Right lobe of liver (tissue), 4 donors: ENCODE measurements around the gene MYH13.

Experiments
- POLR2A ChIP-seq: fragments of 450-650 bp; IDR thresholded peaks from one replicate; pipeline ENCODE4 v1.6.1; 2017; ENCODE audit warnings: antibody characterized with exemption, mild to moderate bottlenecking
- TF ChIP-seq, protein P1 (sequence below), 4 donors: fragments of 200-600 bp in 3 of 4; fragments of 450-650 bp in 1 of 4; IDR thresholded peaks; one replicate each; pipeline versions ENCODE4 v1.5.1 to v1.8.0; 2016 to 2022; ENCODE audit warnings: antibody characterized with exemption in 4 of 4, mild to moderate bottlenecking in 2 of 4
- donor health status: DM: no; HTN: no; CAD: no.
- donor health status: DM: no; HTN: no; CAD: no.
- donor health status: DM: no; HTN: yes; CAD: no.

DNA sequence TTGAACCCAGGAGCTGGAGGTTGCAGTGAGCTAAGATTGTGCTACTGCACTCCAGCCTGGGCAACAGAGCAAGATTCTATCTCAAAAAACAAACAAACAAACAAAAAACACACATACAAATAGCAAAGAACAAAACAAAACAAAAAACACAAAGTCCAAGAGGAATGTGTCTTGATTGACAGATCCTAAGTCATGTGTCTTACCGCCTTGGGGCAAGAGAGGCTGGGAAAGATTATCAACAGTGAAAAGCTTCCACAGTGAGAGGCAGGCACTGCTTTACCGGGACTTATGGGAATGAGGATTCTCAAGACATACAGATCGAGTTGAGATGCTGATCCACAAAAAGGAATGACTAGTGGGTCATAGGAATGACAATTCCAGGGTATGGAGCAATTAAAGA is 111.7 kb downstream of the MYH13 start:
- TF ChIP-seq, protein P1, sequence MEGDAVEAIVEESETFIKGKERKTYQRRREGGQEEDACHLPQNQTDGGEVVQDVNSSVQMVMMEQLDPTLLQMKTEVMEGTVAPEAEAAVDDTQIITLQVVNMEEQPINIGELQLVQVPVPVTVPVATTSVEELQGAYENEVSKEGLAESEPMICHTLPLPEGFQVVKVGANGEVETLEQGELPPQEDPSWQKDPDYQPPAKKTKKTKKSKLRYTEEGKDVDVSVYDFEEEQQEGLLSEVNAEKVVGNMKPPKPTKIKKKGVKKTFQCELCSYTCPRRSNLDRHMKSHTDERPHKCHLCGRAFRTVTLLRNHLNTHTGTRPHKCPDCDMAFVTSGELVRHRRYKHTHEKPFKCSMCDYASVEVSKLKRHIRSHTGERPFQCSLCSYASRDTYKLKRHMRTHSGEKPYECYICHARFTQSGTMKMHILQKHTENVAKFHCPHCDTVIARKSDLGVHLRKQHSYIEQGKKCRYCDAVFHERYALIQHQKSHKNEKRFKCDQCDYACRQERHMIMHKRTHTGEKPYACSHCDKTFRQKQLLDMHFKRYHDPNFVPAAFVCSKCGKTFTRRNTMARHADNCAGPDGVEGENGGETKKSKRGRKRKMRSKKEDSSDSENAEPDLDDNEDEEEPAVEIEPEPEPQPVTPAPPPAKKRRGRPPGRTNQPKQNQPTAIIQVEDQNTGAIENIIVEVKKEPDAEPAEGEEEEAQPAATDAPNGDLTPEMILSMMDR (IDR thresholded peaks at IDR 0.05) = no peak
- no peak for TF ChIP-seq POLR2A
